IMR-90 (cell line): ENCODE measurements around the gene PDE11A. TPM values are rescaled to one million over a fixed set of nuclear protein-coding genes. Genes with fewer than 3 reads are reported as not detected.

Experiments
- ATAC-seq: fragments of 200-7000 bp; cut with Tn5 transposase; 2 replicates; pipeline ENCODE4 v1.9.1; 2020; ENCODE audit warnings: low read depth, mild to moderate bottlenecking, moderate library complexity
- BruUV-seq: library from RNA; stranded (reverse); fragments of 400-500 nt; replicated peaks from 2 replicates; lab custom pipeline; 2021; lab: Mats Ljungman, UMichigan
- CTCF ChIA-PET: fragments of 300-600 bp; formaldehyde crosslinking; extraction: SDS; loops from one replicate; lab custom pipeline; 2021; ENCODE audit warnings: antibody characterized with exemption; lab: Yijun Ruan, JAX
- POLR2A ChIA-PET: fragments of 300-600 bp; sonication (Branson Sonifier 250); formaldehyde crosslinking; loops from one replicate; lab custom pipeline; 2022; ENCODE audit warnings: antibody characterized with exemption; ENCODE audit not compliant: unreplicated experiment; lab: Charles Lee
- DNase-seq: peaks from one replicate; pipeline ENCODE4 v3.0.0; 2013
- H2AFZ ChIP-seq: replicated peaks from 2 replicates; pipeline ENCODE3; 2013; ENCODE audit warnings: low read length, mild to moderate bottlenecking; ENCODE audit not compliant: poor library complexity
- H2AK5ac ChIP-seq: 2 replicates; pipeline ENCODE4 v1.6.1; 2013; ENCODE audit warnings: low read depth, low read length, inconsistent platforms
- H2AK9ac ChIP-seq: replicated peaks from 2 replicates; pipeline ENCODE3; 2013; ENCODE audit warnings: mild to moderate bottlenecking, low read depth, low read length, moderate library complexity; ENCODE audit not compliant: poor library complexity
- H2BK120ac ChIP-seq: 2 replicates; pipeline ENCODE4 v1.6.1; 2013; ENCODE audit warnings: low read depth, low read length, inconsistent platforms
- H2BK15ac ChIP-seq: 3 replicates; pipeline ENCODE4 v1.6.1; 2013; ENCODE audit warnings: low read depth, low read length, inconsistent platforms
- H2BK20ac ChIP-seq: 2 replicates; pipeline ENCODE4 v1.6.1; 2013; ENCODE audit warnings: low read depth, mild to moderate bottlenecking, inconsistent platforms, low read length, moderate library complexity
- H2BK5ac ChIP-seq: 2 replicates; pipeline ENCODE4 v1.6.1; 2013; ENCODE audit warnings: mild to moderate bottlenecking, low read depth, low read length, inconsistent platforms; ENCODE audit not compliant: poor library complexity, severe bottlenecking
- H3K14ac ChIP-seq: replicated peaks from 2 replicates; pipeline ENCODE4 v1.6.1; 2013; ENCODE audit warnings: low read depth, low read length, inconsistent platforms
- H3K18ac ChIP-seq: 2 replicates; pipeline ENCODE4 v1.6.1; 2013; ENCODE audit warnings: low read depth, low read length, control low read depth
- H3K23ac ChIP-seq: 2 replicates; pipeline ENCODE4 v1.6.1; 2013; ENCODE audit warnings: low read depth, low read length, inconsistent platforms
- H3K27ac ChIP-seq: 2 replicates; pipeline ENCODE4 v1.5.1; 2013; ENCODE audit warnings: mild to moderate bottlenecking, control low read depth, low read length; ENCODE audit not compliant: insufficient read depth
- H3K27me3 ChIP-seq: 2 replicates; pipeline ENCODE4 v1.6.1; 2013; ENCODE audit warnings: low read length; ENCODE audit not compliant: control insufficient read depth, insufficient read depth
- H3K36me3 ChIP-seq: 2 replicates; pipeline ENCODE4 v1.6.1; 2013; ENCODE audit warnings: low read length, mixed read lengths; ENCODE audit not compliant: control insufficient read depth, insufficient read depth
- H3K4ac ChIP-seq: 2 replicates; pipeline ENCODE4 v1.6.1; 2013; ENCODE audit warnings: low read depth, low read length, inconsistent platforms
- H3K4me1 ChIP-seq: 2 replicates; pipeline ENCODE4 v1.6.1; 2013; ENCODE audit warnings: low read length, mixed read lengths; ENCODE audit not compliant: control insufficient read depth, insufficient read depth
- H3K4me2 ChIP-seq: 2 replicates; pipeline ENCODE4 v1.6.1; 2013; ENCODE audit warnings: low read depth, mild to moderate bottlenecking, control low read depth, low read length, moderate library complexity
- H3K4me3 ChIP-seq: 2 replicates; pipeline ENCODE4 v1.5.1; 2013; ENCODE audit warnings: low read depth, mild to moderate bottlenecking, control low read depth, low read length, moderate library complexity; ENCODE audit not compliant: insufficient read depth
- H3K56ac ChIP-seq: 2 replicates; pipeline ENCODE4 v1.6.1; 2013; ENCODE audit warnings: low read length, inconsistent platforms; ENCODE audit not compliant: insufficient read depth; ENCODE audit errors: extremely low read depth
- H3K79me1 ChIP-seq, 2 experiments: 2 replicates each; pipeline ENCODE4 v1.6.1; 2013; ENCODE audit warnings: low read length in 2 of 2, inconsistent platforms in 1 of 2, low read depth in 1 of 2
- H3K9ac ChIP-seq: 2 replicates; pipeline ENCODE4 v1.6.1; 2013; ENCODE audit warnings: low read depth, low read length, control low read depth
- H3K9me1 ChIP-seq: 2 replicates; pipeline ENCODE4 v1.6.1; 2013; ENCODE audit warnings: low read length, inconsistent platforms; ENCODE audit not compliant: insufficient read depth
- H3K9me3 ChIP-seq: 2 replicates; pipeline ENCODE4 v1.6.1; 2013; ENCODE audit warnings: low read length; ENCODE audit not compliant: control insufficient read depth, insufficient read depth
- H4K20me1 ChIP-seq: 2 replicates; pipeline ENCODE4 v1.6.1; 2013; ENCODE audit warnings: low read length, inconsistent platforms; ENCODE audit not compliant: insufficient read depth
- H4K5ac ChIP-seq: 2 replicates; pipeline ENCODE4 v1.6.1; 2013; ENCODE audit warnings: mild to moderate bottlenecking, low read depth, low read length, control low read depth
- H4K8ac ChIP-seq, 2 experiments: 2 replicates each; pipeline ENCODE4 v1.6.1; 2013; ENCODE audit warnings: low read depth in 2 of 2, low read length in 2 of 2, control low read depth in 1 of 2, inconsistent platforms in 1 of 2
- H4K91ac ChIP-seq: 2 replicates; pipeline ENCODE4 v1.6.1; 2013; ENCODE audit warnings: low read depth, low read length, inconsistent platforms; ENCODE audit not compliant: insufficient read depth
- BHLHE40 ChIP-seq: fragments of 150-350 bp; IDR thresholded peaks from 2 replicates; pipeline ENCODE4 v1.6.1; 2016; ENCODE audit warnings: mild to moderate bottlenecking, low read depth, low read length
- CEBPB ChIP-seq: IDR thresholded peaks from 2 replicates; pipeline ENCODE4 v1.6.1; 2012; ENCODE audit warnings: low read depth, low read length, improper control_type of control experiment
- CHD1 ChIP-seq: IDR thresholded peaks from 2 replicates; pipeline ENCODE4 v1.6.1; 2012; ENCODE audit warnings: low read depth, low read length, improper control_type of control experiment
- CTCF ChIP-seq: conservative IDR thresholded peaks from 2 replicates; pipeline ENCODE4 v1.5.1; 2012; ENCODE audit warnings: mild to moderate bottlenecking, low read depth, low read length, improper control_type of control experiment
- FOS ChIP-seq: fragments of 150-350 bp; IDR thresholded peaks from 2 replicates; pipeline ENCODE4 v1.6.1; 2016; ENCODE audit warnings: low read depth, low read length
- MAFK ChIP-seq: IDR thresholded peaks from 2 replicates; pipeline ENCODE4 v1.6.1; 2012; ENCODE audit warnings: low read depth, low read length, improper control_type of control experiment
- MAZ ChIP-seq: IDR thresholded peaks from 2 replicates; pipeline ENCODE4 v1.6.1; 2012; ENCODE audit warnings: low read depth, mild to moderate bottlenecking, low read length, improper control_type of control experiment, moderate library complexity, borderline replicate concordance
- MXI1 ChIP-seq: IDR thresholded peaks from 2 replicates; pipeline ENCODE4 v1.6.1; 2012; ENCODE audit warnings: low read depth, mild to moderate bottlenecking, low read length, moderate library complexity, borderline replicate concordance
- NFE2L2 ChIP-seq: fragments of 150-350 bp; IDR thresholded peaks from 2 replicates; pipeline ENCODE4 v1.6.1; 2016; ENCODE audit warnings: low read depth, mild to moderate bottlenecking, low read length
- POLR2A ChIP-seq: IDR thresholded peaks from 2 replicates; pipeline ENCODE4 v1.6.1; 2012; ENCODE audit warnings: mild to moderate bottlenecking, low read depth, low read length
- RAD21 ChIP-seq: IDR thresholded peaks from 2 replicates; pipeline ENCODE4 v1.6.1; 2012; ENCODE audit warnings: low read length, improper control_type of control experiment
- RCOR1 ChIP-seq: IDR thresholded peaks from 2 replicates; pipeline ENCODE4 v1.6.1; 2012; ENCODE audit warnings: mild to moderate bottlenecking, low read length, improper control_type of control experiment; ENCODE audit not compliant: insufficient replicate concordance
- RFX5 ChIP-seq: IDR thresholded peaks from 2 replicates; pipeline ENCODE4 v1.8.0; 2012; ENCODE audit warnings: low read depth, mild to moderate bottlenecking, low read length, moderate library complexity
- SMC3 ChIP-seq: fragments of 150-350 bp; IDR thresholded peaks from 2 replicates; pipeline ENCODE4 v1.6.1; 2016; ENCODE audit warnings: low read depth, mild to moderate bottlenecking, antibody characterized with exemption, low read length, moderate library complexity
- WGBS, 2 experiments: methylation state at CpG; one replicate each; pipeline versions ENCODE4 v1.1.5 to v1.1.7; 2013; ENCODE audit warnings: missing lambda C conversion rate in 2 of 2; ENCODE audit not compliant: insufficient read length in 1 of 2; ENCODE audit errors: extremely low coverage in 2 of 2; 5-methylcytosine and 5-hydroxymethylcytosine counted together
- dilution Hi-C: fragments of 300-500 bp; cut with HindIII; formaldehyde crosslinking; loops from one replicate; pipeline ENCODE4 v1.14.3; 2018; ENCODE audit warnings: low sequenced_read_pairs; ENCODE audit not compliant: unreplicated experiment
- in situ Hi-C: fragments of 300-500 bp; cut with MboI; formaldehyde crosslinking; loops from 3 replicates; pipeline ENCODE4 v1.14.3; 2019; ENCODE audit warnings: low sequenced_read_pairs, inconsistent platforms, mixed read lengths
- intact Hi-C: fragments of 100-400 bp; cut with micrococcal nuclease; formaldehyde crosslinking; loops from 2 replicates; pipeline ENCODE4 v1.10.0; 2022
- polyA plus RNA-seq, 3 experiments: library from polyadenylated mRNA; depleted of rRNA; stranded (reverse); fragments of >200 nt; gene quantifications; 2 replicates each; pipeline ENCODE4 v1.2.3, GENCODE V29; 2012; ENCODE audit warnings: low replicate concordance in 1 of 3
- total RNA-seq: library from RNA; depleted of rRNA; stranded (reverse); fragments of >200 nt; gene quantifications from 2 replicates; pipeline ENCODE4 v1.2.3, GENCODE V29; 2012
- TF ChIP-seq, protein P1 (sequence below): fragments of 150-350 bp; IDR thresholded peaks from 2 replicates; pipeline ENCODE4 v1.6.1; 2017; ENCODE audit warnings: mild to moderate bottlenecking, antibody characterized with exemption, low read length, low read depth
- TF ChIP-seq, protein P2 (sequence below): fragments of 150-350 bp; IDR thresholded peaks from 2 replicates; pipeline ENCODE4 v1.6.1; 2016; ENCODE audit warnings: low read depth, mild to moderate bottlenecking, low read length, moderate library complexity, borderline replicate concordance

Gene PDE11A
- total and polyA plus RNA-seq, 2 of the 4 experiments (the other 2 are of a cell fraction): 0.21 to 0.72 TPM

GRCh38 chr2:177826897-177827296, 245.7 kb downstream of the PDE11A start:
- H3K4ac ChIP-seq: no peak overlapping the region
- H3K4me3 ChIP-seq: no peak overlapping the region
- H2BK5ac ChIP-seq: no peak overlapping the region
- H3K9me3 ChIP-seq: no peaks in the 10 kb centered on the region
- H2BK120ac ChIP-seq: no peak overlapping the region
- H2AK5ac ChIP-seq: no peak overlapping the region
- no peak overlapping the region for H2BK15ac ChIP-seq
- no peak overlapping the region for H2BK20ac ChIP-seq
- BruUV-seq: no TSS peak
- H3K56ac ChIP-seq: no peak overlapping the region
- H4K20me1 ChIP-seq: no peaks in the 10 kb centered on the region
- no peak for DNase-seq
- H4K8ac ChIP-seq: no peak overlapping the region
- in situ Hi-C loops: no loop called here
- no peaks in the 10 kb centered on the region for H3K79me1 ChIP-seq
- H4K5ac ChIP-seq: no peak overlapping the region
- no peak overlapping the region for H3K4me2 ChIP-seq
- POLR2A ChIA-PET: interaction anchor here (0.5 kb wide), 1 partner anchor 1922 kb away, joined by 3 read pairs; no protein-coding TSS in a partner anchor
- no peak overlapping the region for H2AFZ ChIP-seq
- ATAC-seq: no peak
- no CpG with 5 or more reads among the region's 2 CpGs for WGBS, 2 experiments
- no peaks in the 10 kb centered on the region for H3K36me3 ChIP-seq
- no peak overlapping the region for H3K18ac ChIP-seq
- no peaks in the 10 kb centered on the region for H3K4me1 ChIP-seq
- CTCF ChIA-PET: interaction anchor here (0.8 kb wide), 1 partner anchor 882 kb away, joined by 3 read pairs; no protein-coding TSS in a partner anchor
- no peaks in the 10 kb centered on the region for H3K9me1 ChIP-seq
- no peak overlapping the region for H4K91ac ChIP-seq
- no peaks in the 10 kb centered on the region; the same call in 1 of the 2 replicates for H3K27me3 ChIP-seq
- no peak overlapping the region for H3K9ac ChIP-seq
- no peak overlapping the region for H3K23ac ChIP-seq
- no peak overlapping the region for H2AK9ac ChIP-seq
- intact Hi-C loops: no loop called here
- dilution Hi-C loops: no loop called here
- no peak for TF ChIP-seq FOS
- TF ChIP-seq, protein P1, sequence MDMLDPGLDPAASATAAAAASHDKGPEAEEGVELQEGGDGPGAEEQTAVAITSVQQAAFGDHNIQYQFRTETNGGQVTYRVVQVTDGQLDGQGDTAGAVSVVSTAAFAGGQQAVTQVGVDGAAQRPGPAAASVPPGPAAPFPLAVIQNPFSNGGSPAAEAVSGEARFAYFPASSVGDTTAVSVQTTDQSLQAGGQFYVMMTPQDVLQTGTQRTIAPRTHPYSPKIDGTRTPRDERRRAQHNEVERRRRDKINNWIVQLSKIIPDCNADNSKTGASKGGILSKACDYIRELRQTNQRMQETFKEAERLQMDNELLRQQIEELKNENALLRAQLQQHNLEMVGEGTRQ: no peak
- TF ChIP-seq POLR2A: no peak
- no peak for TF ChIP-seq SMC3
- no peak for TF ChIP-seq RAD21
- TF ChIP-seq MAZ: no peak
- TF ChIP-seq MAFK: no peak
- no peak for TF ChIP-seq MXI1
- no peak for TF ChIP-seq RCOR1
- no peak for TF ChIP-seq CTCF
- TF ChIP-seq RFX5: no peak
- TF ChIP-seq BHLHE40: no peak
- no peak for TF ChIP-seq NFE2L2
- TF ChIP-seq CEBPB: no peak
- TF ChIP-seq, protein P2, sequence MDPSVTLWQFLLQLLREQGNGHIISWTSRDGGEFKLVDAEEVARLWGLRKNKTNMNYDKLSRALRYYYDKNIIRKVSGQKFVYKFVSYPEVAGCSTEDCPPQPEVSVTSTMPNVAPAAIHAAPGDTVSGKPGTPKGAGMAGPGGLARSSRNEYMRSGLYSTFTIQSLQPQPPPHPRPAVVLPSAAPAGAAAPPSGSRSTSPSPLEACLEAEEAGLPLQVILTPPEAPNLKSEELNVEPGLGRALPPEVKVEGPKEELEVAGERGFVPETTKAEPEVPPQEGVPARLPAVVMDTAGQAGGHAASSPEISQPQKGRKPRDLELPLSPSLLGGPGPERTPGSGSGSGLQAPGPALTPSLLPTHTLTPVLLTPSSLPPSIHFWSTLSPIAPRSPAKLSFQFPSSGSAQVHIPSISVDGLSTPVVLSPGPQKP: no peak
- TF ChIP-seq CHD1: no peak
- no peak overlapping the region for H3K27ac ChIP-seq
- H3K14ac ChIP-seq: no peak overlapping the region
